IPS-18c (cell line): ENCODE measurements around the gene TMEM231.
"Not testable (repeated sequence)": the region's sequence is repeated elsewhere in the genome, so short reads cannot be mapped to it uniquely, and the experiment has no call there.

Experiments used
- H3K4me3 ChIP-seq: 2 replicates; pipeline ENCODE4 v1.7.0; 2013; ENCODE audit warnings: low read depth, mild to moderate bottlenecking, low read length, moderate library complexity; ENCODE audit not compliant: insufficient read depth
- H3K9me3 ChIP-seq: one replicate; pipeline ENCODE4 v1.6.1; 2013; ENCODE audit warnings: mild to moderate bottlenecking, low read length, moderate library complexity; ENCODE audit not compliant: control insufficient read depth, insufficient read depth

TMEM231 gene, protein sequence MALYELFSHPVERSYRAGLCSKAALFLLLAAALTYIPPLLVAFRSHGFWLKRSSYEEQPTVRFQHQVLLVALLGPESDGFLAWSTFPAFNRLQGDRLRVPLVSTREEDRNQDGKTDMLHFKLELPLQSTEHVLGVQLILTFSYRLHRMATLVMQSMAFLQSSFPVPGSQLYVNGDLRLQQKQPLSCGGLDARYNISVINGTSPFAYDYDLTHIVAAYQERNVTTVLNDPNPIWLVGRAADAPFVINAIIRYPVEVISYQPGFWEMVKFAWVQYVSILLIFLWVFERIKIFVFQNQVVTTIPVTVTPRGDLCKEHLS

DNA sequence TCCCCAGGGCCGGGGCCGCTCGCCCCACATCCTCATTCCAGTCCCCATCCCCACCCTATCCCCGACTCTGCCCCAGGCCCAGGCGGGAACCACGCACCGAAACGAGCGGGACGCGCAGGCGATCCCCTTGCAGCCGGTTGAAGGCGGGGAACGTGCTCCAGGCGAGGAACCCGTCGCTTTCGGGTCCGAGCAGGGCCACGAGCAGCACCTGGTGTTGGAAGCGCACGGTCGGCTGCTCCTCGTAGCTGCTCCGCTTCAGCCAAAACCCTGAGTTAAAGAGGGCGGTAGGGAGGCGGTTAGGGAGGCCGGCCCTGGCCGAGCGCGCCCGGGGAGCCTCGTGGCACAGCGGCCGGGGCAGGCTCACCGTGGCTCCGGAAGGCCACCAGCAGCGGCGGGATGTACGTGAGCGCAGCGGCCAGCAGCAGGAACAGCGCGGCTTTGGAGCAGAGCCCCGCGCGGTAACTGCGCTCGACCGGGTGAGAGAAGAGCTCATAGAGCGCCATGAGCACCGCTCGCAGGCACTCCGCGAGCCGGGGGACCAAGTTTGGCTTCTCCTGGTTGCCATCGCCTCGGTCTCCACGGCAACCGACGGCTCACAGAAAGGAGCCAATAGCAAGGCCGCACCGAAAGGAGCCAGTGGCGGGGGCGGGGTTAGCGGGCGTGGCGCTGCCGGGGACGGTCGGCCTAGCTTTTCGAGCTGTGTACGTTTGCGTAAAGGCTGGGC is at the start of gene TMEM231:
Gene TMEM231, minus strand, starts transcription at position 546 of the 724 bp plus-strand sequence. Its CDS starts 43 bp downstream, at position 503.
- Histone ChIP-seq H3K4me3 (peak within 1 kb of the TSS; percentile 80), H3K9me3 (no peaks in the 10 kb centered on the region)

DNA sequence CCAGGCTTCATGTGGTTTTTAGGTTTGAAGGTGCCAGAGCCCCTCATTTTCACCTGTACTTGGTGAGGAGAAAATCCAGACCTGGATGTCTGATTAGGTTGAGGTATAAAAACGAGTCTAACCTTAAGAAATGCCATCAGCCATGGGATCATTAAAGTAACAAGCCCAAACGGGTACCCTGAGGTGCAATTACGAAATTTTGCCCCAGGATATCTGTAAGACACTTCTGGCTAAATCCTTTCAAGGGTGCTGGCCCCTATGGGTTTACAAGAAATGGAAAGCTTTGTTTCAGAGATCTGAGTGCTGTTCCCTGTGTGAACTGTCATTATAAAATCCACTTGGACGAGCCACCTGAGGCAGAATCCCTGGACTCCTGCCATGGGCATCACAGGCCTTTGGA is 47.2 kb upstream of the TMEM231 start:
- no peak overlapping the region for H3K4me3 ChIP-seq
- no peaks in the 10 kb centered on the region for H3K9me3 ChIP-seq

DNA sequence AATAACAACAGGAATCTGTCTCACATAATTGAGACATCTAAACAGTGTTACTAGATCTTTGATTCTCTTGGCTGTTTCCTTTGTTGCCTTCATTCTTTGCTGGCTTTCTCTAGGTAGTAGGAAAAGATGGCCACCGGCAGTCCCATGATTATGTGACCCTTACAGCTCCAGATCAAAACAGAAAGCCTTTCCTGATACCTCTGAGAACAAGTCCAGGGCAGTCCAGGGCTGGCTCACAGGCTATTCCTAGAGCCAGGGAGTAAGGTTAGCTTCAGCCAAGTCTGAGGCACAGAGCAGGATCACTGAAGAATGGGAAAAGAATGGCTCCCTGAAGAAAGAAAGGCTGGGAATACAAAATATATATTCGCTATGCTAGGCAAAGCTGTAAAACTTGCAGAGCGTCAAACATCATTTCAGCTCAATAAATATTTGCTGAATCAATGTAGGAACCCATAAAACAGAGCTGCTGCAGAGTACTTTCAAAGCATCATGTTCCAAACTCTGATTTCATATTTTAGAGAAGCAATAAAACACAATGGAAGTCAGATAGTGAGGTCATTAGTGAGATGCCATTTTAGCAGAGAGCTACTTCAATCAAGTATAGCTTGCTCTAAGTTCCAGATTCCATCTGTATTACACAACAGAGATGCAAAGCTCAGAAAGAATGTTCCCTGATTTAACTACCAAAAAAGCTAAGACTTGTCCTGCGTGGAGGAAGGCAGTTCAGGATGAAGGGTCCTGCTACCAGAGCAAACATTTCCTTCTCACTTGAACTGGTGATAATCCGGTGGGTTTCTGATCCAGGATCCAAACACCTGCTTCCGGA is 43.6 kb upstream of the TMEM231 start:
- Histone ChIP-seq H3K9me3 (no peaks in the 10 kb centered on the region), H3K4me3 (no peak overlapping the region)

DNA sequence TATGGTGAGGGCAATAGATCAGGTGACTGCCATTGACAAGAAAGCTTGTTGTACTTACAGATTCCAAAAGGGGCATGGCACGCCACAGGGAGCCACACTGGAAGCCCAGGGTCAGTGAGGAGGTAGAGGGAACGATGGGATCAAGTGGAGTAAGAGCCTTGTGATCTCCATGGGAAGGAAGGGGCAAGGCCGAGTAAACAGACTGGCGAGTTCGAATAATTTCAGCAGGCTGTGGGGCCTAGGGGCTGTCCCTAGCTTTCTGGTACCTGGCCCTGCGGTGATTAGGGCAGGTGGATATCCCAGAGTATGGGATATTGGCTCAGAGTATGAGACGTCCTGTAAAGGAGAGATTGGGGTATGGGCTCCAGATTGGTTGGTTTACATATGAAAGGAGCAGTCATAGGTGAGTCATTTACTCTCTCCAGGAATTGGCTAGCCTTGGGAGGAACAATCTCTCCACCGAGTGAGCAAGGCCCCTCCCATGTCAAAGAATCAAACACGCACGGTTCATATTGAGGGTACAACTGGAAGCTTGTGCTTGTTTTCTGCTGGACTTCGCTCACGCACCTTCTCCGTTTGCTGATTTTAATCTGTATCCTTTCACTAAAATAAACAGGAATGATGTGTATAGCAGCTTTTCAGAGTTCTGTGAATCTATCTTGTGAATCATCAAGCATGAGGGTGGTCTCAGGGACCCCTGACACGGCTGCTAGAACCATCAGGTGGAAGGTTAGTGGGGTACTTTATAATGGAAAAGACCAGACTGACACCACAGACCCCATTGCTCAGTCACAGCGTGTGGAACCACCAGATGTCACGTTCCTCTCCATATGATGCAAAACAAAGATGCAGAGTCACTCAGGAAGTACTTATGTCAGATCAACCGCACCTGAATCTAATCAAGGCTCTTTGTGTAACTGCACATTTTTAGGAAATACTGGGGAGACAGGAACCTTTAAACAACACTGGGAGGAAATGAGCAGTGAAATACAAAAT is 38.1 kb upstream of the TMEM231 start:
- Histone ChIP-seq H3K9me3 (no peaks in the 10 kb centered on the region), H3K4me3 (peak overlapping the region; percentile 34)

DNA sequence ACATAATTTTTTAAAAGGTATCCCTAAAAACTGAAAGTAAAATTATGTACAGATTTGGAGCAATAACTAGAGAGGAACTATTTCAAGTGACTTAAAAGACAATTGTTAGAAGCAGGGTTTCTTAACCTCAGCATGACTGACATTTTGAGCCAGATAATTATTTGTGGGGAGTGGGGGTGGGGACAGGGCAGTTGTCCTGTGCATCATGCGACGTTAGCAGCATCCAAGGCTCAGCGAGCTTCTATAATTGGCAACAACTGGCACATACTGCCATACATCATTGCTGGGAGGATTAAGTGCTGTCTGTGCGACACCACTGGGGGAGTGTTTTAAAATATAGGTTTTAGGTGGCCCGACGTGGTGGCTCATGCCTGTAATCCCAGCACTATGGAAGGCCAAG is 37.3 kb upstream of the TMEM231 start:
- Histone ChIP-seq H3K4me3 (no peak overlapping the region), H3K9me3 (no peaks in the 10 kb centered on the region)

DNA sequence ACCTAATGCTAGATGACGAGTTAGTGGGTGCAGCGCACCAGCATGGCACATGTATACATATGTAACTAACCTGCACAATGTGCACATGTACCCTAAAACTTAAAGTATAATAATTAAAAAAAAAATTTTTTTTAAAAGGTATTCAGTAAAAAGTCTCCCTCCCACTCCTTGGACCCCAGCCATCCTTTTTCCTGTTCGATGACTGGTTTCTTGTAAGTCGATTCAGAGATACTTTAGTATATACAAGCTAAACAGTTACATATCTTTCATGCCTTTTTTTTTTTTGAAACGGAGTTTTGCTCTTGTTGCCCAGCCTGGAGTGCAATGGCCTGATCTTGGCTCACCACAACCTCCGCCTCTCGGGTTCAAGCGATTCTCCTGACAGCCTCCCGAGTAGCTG is 35.9 kb upstream of the TMEM231 start:
- H3K4me3 ChIP-seq, H3K9me3 ChIP-seq: not testable (repeated sequence)

DNA sequence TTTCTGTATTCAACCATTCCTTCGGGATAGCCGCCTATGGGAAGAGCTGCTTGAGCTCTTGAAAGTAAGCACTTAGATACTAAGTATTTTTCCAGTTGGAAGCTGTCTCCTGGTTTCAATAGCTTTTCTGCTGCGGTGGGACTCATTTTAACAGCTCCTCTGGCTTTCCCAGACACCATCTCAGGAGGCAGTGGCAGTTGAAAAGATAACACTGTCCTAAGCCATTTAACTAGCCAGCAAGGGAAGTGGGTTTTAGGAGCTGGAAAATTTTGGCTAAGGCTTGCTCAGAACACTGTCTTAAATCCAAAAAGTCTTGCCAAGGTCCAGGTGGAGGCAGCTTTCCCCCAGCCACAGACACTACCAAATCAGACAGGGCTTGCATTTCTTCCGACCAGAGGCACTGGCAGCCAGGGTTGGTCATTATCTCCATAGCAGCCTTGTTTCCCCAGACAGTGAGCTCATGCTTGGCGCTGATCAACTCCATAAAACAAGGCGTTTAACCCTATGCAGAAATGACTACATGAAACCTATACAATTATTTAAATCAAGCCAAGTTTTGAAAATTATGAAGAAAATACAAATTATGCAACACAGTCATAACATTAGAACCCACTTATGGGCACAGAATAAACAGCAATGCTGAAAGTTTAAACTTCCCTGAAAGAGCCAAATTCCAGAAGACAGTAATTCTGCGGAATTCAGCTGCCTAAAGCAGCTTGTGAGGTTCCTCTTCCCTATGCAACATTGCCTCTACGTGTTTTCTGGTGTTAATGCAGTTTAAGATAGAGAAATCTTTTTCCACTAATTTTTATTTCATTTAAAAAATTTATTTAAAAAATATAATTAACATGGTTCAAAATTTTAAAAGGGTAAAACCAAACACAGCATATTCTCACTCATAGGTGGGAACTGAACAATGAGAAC is 35.1 kb upstream of the TMEM231 start:
- Histone ChIP-seq H3K9me3 (no peaks in the 10 kb centered on the region), H3K4me3 (no peak overlapping the region)

DNA sequence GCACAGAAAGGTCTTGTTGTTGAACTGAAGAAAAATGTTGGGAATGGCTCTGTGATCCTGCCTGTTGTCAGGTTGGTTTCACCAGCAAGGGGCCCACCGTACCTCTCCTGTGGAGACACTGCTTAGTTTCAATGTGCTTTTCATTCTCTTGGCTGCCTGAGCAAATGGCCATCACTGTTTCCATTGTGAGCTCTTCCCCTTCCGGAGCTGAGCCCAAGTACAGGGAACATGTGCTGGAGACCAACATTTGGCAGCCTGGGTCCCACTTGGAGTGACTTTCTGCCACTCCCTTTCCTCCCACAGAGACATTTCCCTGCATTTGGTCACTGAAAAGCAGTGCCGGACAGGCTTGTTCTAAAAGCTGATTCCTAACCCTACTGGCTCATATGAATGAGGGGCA is 33.3 kb upstream of the TMEM231 start:
- Histone ChIP-seq H3K4me3 (no peak overlapping the region), H3K9me3 (no peaks in the 10 kb centered on the region)

DNA sequence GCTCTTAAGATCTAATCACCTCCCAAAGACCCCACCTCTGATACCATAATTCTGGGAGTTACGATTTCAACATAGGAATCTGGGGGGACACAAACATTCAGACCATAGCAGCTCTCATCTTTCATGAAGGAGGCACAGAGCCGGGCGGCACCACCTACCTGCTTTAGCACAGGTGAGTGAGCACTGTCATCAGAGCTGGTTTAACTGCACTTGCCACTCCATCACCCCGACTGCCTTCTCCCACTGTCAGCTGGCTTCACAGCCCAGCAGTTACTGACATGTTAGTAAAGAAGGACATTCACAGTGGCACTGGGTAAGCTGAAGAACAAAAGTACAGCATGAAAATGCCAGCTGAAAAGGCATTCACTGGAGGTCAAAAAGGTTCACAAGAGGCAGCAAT is 32.7 kb upstream of the TMEM231 start:
- Histone ChIP-seq H3K4me3 (no peak overlapping the region), H3K9me3 (no peaks in the 10 kb centered on the region)

DNA sequence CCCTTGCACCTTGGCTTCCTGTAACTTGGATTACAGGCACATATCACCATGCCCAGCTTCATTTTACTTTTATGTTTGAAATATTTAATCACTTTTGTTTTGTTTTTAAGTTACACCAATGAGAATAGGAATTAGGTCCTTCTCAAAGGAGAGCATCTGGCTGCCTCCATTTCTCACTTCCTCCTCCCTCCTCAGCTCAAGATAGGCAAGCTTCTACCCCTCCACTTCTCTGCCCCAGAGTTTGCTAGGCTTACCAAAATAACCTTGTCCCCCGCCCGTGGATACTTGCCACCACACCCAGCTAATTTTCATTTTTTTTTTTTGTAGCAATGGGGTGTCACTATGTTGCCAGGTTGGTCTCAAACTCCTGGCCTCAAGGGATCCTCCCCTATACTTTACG is 28.1 kb upstream of the TMEM231 start:
- Histone ChIP-seq H3K9me3 (no peaks in the 10 kb centered on the region), H3K4me3 (no peak overlapping the region)

DNA sequence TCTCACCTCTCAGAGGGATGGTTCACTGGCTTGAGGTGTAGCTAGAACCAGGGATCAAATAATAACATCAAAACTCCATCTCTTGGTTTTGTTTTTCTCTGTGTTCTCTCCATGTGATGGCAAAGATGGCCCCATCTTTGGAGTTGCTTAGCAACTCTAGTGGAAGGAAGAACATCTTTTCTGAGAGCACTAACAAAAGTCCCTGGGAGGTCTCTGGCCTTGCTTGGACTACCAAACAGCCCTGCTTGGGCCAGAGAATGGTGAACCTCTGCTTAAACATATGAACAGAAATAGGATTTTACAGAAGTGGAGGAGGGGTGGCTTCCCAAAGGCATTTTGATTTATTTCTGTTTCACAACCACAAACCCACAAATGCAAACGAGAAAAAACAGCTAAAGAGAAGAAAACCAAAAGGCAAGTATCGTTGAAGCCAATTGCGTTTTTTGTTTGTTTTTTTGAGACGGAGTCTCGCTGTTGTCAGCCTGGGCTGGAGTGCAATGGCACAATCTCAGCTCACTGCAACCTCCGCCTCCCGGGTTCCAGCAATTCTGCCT is 23.3 kb upstream of the TMEM231 start:
- Histone ChIP-seq H3K4me3 (no peak overlapping the region), H3K9me3 (no peaks in the 10 kb centered on the region)

DNA sequence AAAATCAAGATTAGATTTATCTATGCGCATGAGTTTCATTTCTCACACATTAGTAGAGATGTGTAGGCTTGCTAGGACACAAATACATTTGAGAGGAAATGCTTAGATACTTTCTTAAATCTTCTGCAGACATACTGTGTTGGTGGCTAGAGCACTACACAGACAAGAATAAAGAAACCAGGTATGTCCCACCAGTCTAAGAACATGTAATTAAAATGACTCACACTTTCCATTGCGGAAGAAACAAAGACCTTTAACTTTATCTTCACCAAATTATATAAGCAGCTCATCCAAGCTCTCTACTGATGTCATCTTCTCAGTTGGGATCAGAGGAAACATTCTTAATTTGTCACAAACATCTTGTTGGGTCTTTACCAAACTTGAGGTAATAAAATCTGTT is 22.7 kb upstream of the TMEM231 start:
- H3K4me3 ChIP-seq = no peak overlapping the region
- no peaks in the 10 kb centered on the region for H3K9me3 ChIP-seq

DNA sequence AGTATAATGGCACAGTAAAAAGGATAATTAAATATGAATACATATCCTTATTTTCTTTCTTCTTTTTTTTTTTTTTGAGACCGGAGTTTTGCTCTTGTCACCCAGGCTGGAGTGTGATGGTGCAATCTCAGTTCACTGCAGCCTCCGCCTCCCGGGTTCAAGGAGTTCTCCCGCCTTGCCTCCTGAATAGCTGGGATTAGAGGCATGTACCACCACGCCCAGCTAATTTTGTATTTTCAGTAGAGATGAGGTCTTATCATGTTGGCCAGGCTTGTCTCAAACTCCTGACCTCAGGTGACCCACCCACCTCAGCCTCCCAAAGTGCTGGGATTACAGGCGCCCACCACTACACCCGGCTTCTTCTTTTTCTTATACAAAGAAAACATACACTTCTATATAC is 22.2 kb upstream of the TMEM231 start:
- no peak overlapping the region for H3K4me3 ChIP-seq
- no peaks in the 10 kb centered on the region for H3K9me3 ChIP-seq

DNA sequence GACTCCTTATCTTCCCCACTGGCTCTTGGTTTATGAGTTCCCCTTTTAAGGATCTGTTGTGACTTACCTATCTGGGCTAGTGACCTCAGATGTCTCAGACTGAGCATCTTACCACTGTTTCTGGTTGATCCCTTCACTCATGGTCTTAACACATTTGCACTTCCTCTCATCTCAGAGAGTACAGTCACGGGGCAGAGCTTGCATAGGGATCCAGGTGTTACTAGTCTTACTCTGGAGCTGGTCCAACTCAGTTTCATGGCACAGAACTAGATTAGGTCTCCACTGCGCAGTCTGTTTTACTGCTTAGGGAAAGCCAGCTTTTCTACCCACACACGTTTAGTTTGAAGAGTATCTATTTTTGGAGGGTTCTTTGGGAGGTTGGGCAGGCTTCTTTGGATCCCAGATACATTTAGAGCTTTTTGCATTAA is 20.3 kb upstream of the TMEM231 start:
- Histone ChIP-seq H3K4me3 (no peak overlapping the region), H3K9me3 (no peaks in the 10 kb centered on the region)

DNA sequence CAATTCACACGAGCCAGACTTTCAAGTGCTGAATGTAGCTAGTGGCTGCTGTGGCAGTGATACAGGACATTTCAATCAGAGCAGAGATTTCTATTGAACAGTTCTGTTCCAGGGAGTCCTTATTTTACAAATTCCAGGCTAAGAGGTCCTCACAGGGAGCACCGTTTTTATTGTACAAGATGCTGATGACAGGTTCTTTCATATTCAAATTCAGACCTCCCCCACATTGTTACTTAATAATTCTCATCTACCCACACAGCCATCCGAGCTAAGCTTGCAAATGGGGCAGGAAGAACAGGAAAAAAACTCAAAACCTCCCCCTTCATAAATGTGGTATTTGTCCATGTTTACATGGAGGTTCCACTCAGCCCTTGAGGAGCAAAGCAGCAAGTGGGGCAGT is 19.9 kb upstream of the TMEM231 start:
- Histone ChIP-seq H3K4me3 (no peak overlapping the region), H3K9me3 (no peaks in the 10 kb centered on the region)

DNA sequence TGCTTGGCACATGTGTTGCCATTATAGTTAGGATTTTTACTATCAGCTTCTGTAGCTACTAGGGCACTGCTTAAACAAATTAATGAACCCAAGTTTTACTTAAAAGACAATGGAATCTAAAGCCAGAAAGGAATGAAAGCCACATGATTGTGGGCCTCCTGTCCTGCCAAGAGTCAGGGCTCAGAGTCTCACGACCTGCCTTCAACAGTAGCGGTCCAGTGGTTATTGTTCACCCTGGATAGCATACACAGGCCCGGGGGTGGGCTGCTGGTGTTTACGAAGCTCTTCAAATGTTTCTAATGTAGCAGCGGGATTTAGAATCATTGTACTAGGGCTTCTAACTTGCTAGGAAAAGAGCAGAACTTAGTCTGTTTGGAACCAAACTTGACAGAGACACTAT is 17.9 kb upstream of the TMEM231 start:
- Histone ChIP-seq H3K9me3 (no peaks in the 10 kb centered on the region), H3K4me3 (no peak overlapping the region)
